ENCODE results near the gene MAGEA1. TPM values are rescaled to one million over a fixed set of nuclear protein-coding genes. Genes with fewer than 3 reads are reported as not detected.

MAGEA1 gene
- total RNA-seq, 4 donors from 2014 or later: not detected

DNA sequence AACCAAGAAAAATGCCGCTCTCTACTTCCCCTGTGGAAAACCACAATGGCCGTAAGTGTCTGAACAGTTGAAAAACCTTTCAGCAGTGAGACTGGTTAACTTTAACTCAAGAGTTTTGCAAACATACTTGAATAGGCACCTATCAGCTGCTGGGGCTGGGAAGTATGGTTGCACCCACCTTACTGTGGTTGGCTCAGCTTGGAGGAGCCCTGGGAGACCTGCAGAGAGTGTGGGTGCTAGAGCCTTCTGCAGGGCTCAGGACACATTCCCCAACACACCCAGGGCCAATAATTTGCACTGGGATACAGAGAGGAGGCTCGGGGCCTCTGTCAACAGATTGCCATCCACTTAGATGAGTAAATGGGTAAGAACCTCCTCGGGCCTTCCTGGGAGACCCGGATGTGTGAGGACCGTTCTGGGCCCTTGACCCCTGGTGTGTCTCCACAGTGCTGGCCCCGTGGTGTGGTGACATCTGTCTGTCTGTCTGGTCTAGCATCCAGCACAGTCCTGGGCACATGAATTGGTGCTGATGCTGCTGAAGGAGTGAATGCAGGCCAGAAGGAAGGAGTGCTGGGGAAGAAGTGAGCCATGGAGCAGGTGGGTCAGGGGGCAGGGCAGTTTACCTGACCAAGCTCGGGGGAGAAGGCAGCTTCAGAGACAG lies 46.5 kb downstream of the MAGEA1 start:
- Histone ChIP-seq H3K4me3 (no peak overlapping the region), H3K9me3 (no peaks in the 10 kb centered on the region), H3K27me3 (no peaks in the 10 kb centered on the region), H3K27ac (no peak overlapping the region), H3K4me1 (no peaks in the 10 kb centered on the region), H3K36me3 (no peaks in the 10 kb centered on the region)
- no peak for ATAC-seq
- TF ChIP-seq POLR2AphosphoS5 (IDR thresholded peaks at IDR 0.05) (no peak), EP300 (IDR thresholded peaks at IDR 0.05) (no peak), POLR2A (IDR thresholded peaks at IDR 0.05) (no peak)
- TF ChIP-seq, protein P1, sequence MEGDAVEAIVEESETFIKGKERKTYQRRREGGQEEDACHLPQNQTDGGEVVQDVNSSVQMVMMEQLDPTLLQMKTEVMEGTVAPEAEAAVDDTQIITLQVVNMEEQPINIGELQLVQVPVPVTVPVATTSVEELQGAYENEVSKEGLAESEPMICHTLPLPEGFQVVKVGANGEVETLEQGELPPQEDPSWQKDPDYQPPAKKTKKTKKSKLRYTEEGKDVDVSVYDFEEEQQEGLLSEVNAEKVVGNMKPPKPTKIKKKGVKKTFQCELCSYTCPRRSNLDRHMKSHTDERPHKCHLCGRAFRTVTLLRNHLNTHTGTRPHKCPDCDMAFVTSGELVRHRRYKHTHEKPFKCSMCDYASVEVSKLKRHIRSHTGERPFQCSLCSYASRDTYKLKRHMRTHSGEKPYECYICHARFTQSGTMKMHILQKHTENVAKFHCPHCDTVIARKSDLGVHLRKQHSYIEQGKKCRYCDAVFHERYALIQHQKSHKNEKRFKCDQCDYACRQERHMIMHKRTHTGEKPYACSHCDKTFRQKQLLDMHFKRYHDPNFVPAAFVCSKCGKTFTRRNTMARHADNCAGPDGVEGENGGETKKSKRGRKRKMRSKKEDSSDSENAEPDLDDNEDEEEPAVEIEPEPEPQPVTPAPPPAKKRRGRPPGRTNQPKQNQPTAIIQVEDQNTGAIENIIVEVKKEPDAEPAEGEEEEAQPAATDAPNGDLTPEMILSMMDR (IDR thresholded peaks at IDR 0.05): no peak
- 80 to 89% methylated on average over 2 to 4 of the region's 8 CpGs for WGBS, 2 donors (ENCODE audit: low coverage in 1 of 2)

DNA sequence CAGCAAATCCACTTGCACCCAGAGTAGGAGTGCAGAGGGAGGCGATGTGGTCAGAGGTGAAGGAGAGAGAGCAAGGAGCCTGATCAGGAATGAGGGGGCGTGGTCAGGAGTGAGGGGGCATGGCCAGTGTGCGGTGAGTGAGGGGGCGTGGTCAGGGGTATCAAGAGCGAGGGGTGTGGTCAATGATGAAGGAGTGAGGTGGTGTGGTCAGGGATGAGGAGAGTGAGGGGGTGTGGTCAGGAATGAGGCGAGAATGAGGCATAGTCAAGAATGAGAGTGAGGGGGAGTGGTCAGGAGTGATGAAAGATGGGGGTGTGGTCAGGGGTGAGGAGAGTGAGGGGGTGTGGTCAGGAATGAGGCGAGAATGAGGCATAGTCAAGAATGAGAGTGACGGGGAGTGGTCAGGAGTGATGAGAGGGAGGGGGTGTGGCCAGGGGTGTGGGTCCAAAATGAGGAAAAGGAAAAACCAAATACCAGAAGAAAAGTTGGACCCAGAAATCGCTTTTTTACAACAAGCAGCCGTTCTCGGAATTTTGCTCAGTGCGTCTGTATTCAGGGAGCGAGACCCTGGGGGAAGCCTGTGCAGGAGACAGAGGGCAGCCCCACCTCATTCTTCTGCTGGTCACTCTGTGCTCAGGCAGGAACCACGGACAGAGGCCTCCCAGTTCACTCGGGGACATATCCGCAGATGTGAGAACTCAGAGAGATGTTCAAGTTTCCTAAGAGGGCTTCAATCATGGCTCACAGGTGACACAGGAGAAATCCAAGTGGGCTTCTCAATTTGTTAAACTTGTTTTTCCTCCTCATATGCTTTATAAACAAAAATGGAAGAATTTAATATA lies 47.5 kb downstream of the MAGEA1 start:
- no peaks in the 10 kb centered on the region for H3K27me3 ChIP-seq
- WGBS, 2 donors (ENCODE audit: low coverage in 1 of 2): 6 to 30% methylated on average over 8 to 10 of the region's 16 CpGs
- no peaks in the 10 kb centered on the region for H3K9me3 ChIP-seq

More for the DNA sequence above, 47.5 kb downstream of the MAGEA1 start:
- H3K36me3 ChIP-seq: no peaks in the 10 kb centered on the region
- peak; percentile 65 for ATAC-seq
- no peak overlapping the region for H3K27ac ChIP-seq
- no peak overlapping the region for H3K4me3 ChIP-seq
- TF ChIP-seq, protein P1 (IDR thresholded peaks at IDR 0.05): no peak
- TF ChIP-seq POLR2A (IDR thresholded peaks at IDR 0.05): no peak
- no peak for TF ChIP-seq EP300 (IDR thresholded peaks at IDR 0.05)
- no peak for TF ChIP-seq POLR2AphosphoS5 (IDR thresholded peaks at IDR 0.05)
- no peaks in the 10 kb centered on the region for H3K4me1 ChIP-seq

Other genes starting within 250 kb of the MAGEA1 start
- gene PNMA5, start 185.2 kb upstream of the MAGEA1 start, total RNA-seq: not detected
- gene PNMA3, start 122.8 kb upstream of the MAGEA1 start, total RNA-seq: under 1 TPM in 2 of 4 donors, not detected in 2; 0.13 to 0.62 TPM
- 1 to 10 TPM in 3 of 4 donors, under 1 TPM in 1; 0.31 to 4.2 (median 2.3) TPM for gene PNMA6A, start 106.8 kb upstream of the MAGEA1 start, total RNA-seq
- not detected for gene PNMA6F, start 142.5 kb downstream of the MAGEA1 start, total RNA-seq
- gene ZNF275, start 154.9 kb downstream of the MAGEA1 start, total RNA-seq: 10 to 100 TPM; 13.6 to 20.1 (median 16.2) TPM
- gene PNMA6E, start 222.1 kb downstream of the MAGEA1 start, total RNA-seq: not detected
- gene ZFP92, start 232.2 kb downstream of the MAGEA1 start, total RNA-seq: 1 to 10 TPM; 1.5 to 3.8 (median 2.0) TPM

All from gastroesophageal sphincter (tissue), 4 donors.